Measurements from ENCODE around the gene SDK2. TPM values are rescaled to one million over a fixed set of nuclear protein-coding genes. Genes with fewer than 3 reads are reported as not detected.
A peak's percentile ranks its signal among the peaks of the same experiment; 100 is the strongest.

Gene SDK2
- total RNA-seq, 1 donor from 2014 or later = 11.2 TPM

- H3K27ac Mint-ChIP-seq (ENCODE audit: unreplicated experiment) = no peak overlapping the region
These were observed 296.0 kb downstream of the SDK2 start for GRCh38 chr17:73348018-73348828.

GRCh38 chr17:73347351-73347750, 296.9 kb downstream of the SDK2 start:
- FAIRE-seq (no peak), DNase-seq (ENCODE audit: low read depth) (no peak)
- Mint-ChIP-seq H3K9me3 (ENCODE audit: unreplicated experiment) (no peaks in the 10 kb centered on the region), H3K4me1 (ENCODE audit: low read depth, unreplicated experiment) (peaks cover 21% of the 10 kb centered on the region), H3K36me3 (ENCODE audit: low read depth, unreplicated experiment) (no peaks in the 10 kb centered on the region), H3K4me3 (ENCODE audit: unreplicated experiment) (no peak overlapping the region), H3K27ac (ENCODE audit: unreplicated experiment) (no peak overlapping the region), H3K27me3 (ENCODE audit: low read depth, unreplicated experiment) (peaks cover 4% of the 10 kb centered on the region)
- Histone ChIP-seq H3K36me3 (ENCODE audit: insufficient read depth, low read length) (no peaks in the 10 kb centered on the region), H3K27me3 (ENCODE audit: insufficient read depth, low read length) (no peaks in the 10 kb centered on the region), H3K9ac (ENCODE audit: low read length) (no peak overlapping the region), H3K4me2 (ENCODE audit: low read length) (no peak overlapping the region), H3K4me1 (ENCODE audit: insufficient read depth, low read length) (peaks cover 25% of the 10 kb centered on the region), H3K79me2 (ENCODE audit: insufficient read depth, low read length) (no peaks in the 10 kb centered on the region), H3K4me3 (ENCODE audit: insufficient read depth, low read depth, low read length) (no peak overlapping the region), H3K9me3 (ENCODE audit: insufficient read depth, low read depth, low read length) (no peaks in the 10 kb centered on the region), H3K27ac (ENCODE audit: low read depth, low read length) (no peak overlapping the region), H2AFZ (ENCODE audit: low read depth, low read length) (no peak overlapping the region), H4K20me1 (ENCODE audit: insufficient read depth, low read length) (no peaks in the 10 kb centered on the region)
- TF ChIP-seq CTCF (IDR thresholded peaks at IDR 0.05; ENCODE audit: insufficient read depth, low read depth, low read length) (no peak), EZH2 (IDR thresholded peaks at IDR 0.05; ENCODE audit: insufficient read depth, low read length) (no peak)

More at GRCh38 chr17:73348018-73348828, 296.0 kb downstream of the SDK2 start:
- H3K4me3 Mint-ChIP-seq (ENCODE audit: unreplicated experiment) = no peak overlapping the region
- peaks cover 18% of the 10 kb centered on the region for H3K4me1 Mint-ChIP-seq (ENCODE audit: low read depth, unreplicated experiment)
- no peak for DNase-seq (ENCODE audit: low read depth)
- Histone ChIP-seq H3K9me3 (ENCODE audit: insufficient read depth, low read depth, low read length) (no peaks in the 10 kb centered on the region), H3K27ac (ENCODE audit: low read depth, low read length) (no peak overlapping the region), H2AFZ (ENCODE audit: low read depth, low read length) (peak overlapping the region; percentile 26), H3K36me3 (ENCODE audit: insufficient read depth, low read length) (no peaks in the 10 kb centered on the region), H3K4me3 (ENCODE audit: insufficient read depth, low read depth, low read length) (no peak overlapping the region), H3K9ac (ENCODE audit: low read length) (no peak overlapping the region), H3K4me1 (ENCODE audit: insufficient read depth, low read length) (peaks cover 16% of the 10 kb centered on the region), H4K20me1 (ENCODE audit: insufficient read depth, low read length) (no peaks in the 10 kb centered on the region), H3K4me2 (ENCODE audit: low read length) (no peak overlapping the region), H3K79me2 (ENCODE audit: insufficient read depth, low read length) (no peaks in the 10 kb centered on the region), H3K27me3 (ENCODE audit: insufficient read depth, low read length) (no peaks in the 10 kb centered on the region)
- TF ChIP-seq EZH2 (IDR thresholded peaks at IDR 0.05; ENCODE audit: insufficient read depth, low read length) = no peak
- no peak for TF ChIP-seq CTCF (IDR thresholded peaks at IDR 0.05; ENCODE audit: insufficient read depth, low read depth, low read length)
- FAIRE-seq = no peak
- no peaks in the 10 kb centered on the region for H3K36me3 Mint-ChIP-seq (ENCODE audit: low read depth, unreplicated experiment)
- peaks cover 4% of the 10 kb centered on the region for H3K27me3 Mint-ChIP-seq (ENCODE audit: low read depth, unreplicated experiment)
- no peaks in the 10 kb centered on the region for H3K9me3 Mint-ChIP-seq (ENCODE audit: unreplicated experiment)
